H1 (cell line): ENCODE measurements around the gene MRPL1. TPM values are rescaled to one million over a fixed set of nuclear protein-coding genes. Genes with fewer than 3 reads are reported as not detected.

ENCODE experiments used
- CTCF ChIA-PET: fragments of 300-600 bp; sonication (Branson Sonifier 250); formaldehyde crosslinking; loops from one replicate; lab custom pipeline; 2021; ENCODE audit not compliant: partially characterized antibody; lab: Charles Lee
- POLR2A ChIA-PET: fragments of 300-600 bp; sonication (Branson Sonifier 250); formaldehyde crosslinking; loops from one replicate; lab custom pipeline; 2021; ENCODE audit warnings: inconsistent platforms; ENCODE audit not compliant: partially characterized antibody; lab: Charles Lee
- DNase-seq, 2 experiments: peaks; one replicate each; pipeline versions ENCODE4 v3.0.0 to v3.0.0-alpha.2; 2010 to 2022; ENCODE audit warnings: low spot score in 2 of 2, low read depth in 1 of 2, mixed read lengths in 1 of 2
- FAIRE-seq: peaks from 2 replicates; lab custom pipeline; 2011; peaks lifted over from hg19 to GRCh38; lab: Jason Lieb, UNC
- H2AFZ ChIP-seq: 2 replicates; pipeline ENCODE4 v1.8.1; 2012; ENCODE audit warnings: low read length, inconsistent platforms
- H2AK5ac ChIP-seq: 2 replicates; pipeline ENCODE4 v1.6.1; 2013; ENCODE audit warnings: low read depth, low read length
- H2BK120ac ChIP-seq: replicated peaks from 2 replicates; pipeline ENCODE3; 2013; ENCODE audit warnings: low read depth, low read length, inconsistent platforms
- H2BK12ac ChIP-seq: 2 replicates; pipeline ENCODE4 v1.6.1; 2013; ENCODE audit warnings: low read depth, low read length
- H2BK15ac ChIP-seq: 2 replicates; pipeline ENCODE4 v1.6.1; 2013; ENCODE audit warnings: low read length
- H2BK20ac ChIP-seq: 2 replicates; pipeline ENCODE4 v1.6.1; 2013; ENCODE audit warnings: low read length
- H2BK5ac ChIP-seq: 2 replicates; pipeline ENCODE4 v1.6.1; 2013; ENCODE audit warnings: low read depth, low read length
- H3K14ac ChIP-seq: 2 replicates; pipeline ENCODE4 v1.6.1; 2013; ENCODE audit warnings: inconsistent platforms; ENCODE audit not compliant: insufficient read length
- H3K18ac ChIP-seq: 2 replicates; pipeline ENCODE4 v1.6.1; 2013; ENCODE audit warnings: low read length; ENCODE audit errors: extremely low read depth
- H3K23ac ChIP-seq: 2 replicates; pipeline ENCODE4 v1.6.1; 2013; ENCODE audit warnings: inconsistent platforms; ENCODE audit not compliant: insufficient read length
- H3K23me2 ChIP-seq: 2 replicates; pipeline ENCODE4 v1.6.1; 2013; ENCODE audit warnings: low read depth, low read length
- H3K27ac ChIP-seq: 2 replicates; pipeline ENCODE4 v1.6.1; 2011; ENCODE audit warnings: low read depth, low read length, inconsistent platforms
- H3K27me3 ChIP-seq, 4 experiments: replicated peaks in 1 of 4; 1 replicate in 1 of 4; 2 replicates in 3 of 4; pipeline versions ENCODE4 v1.6.1 to v1.8.1; 2011 to 2013; ENCODE audit warnings: low read length in 3 of 4, mild to moderate bottlenecking in 3 of 4, inconsistent platforms in 2 of 4, mixed read lengths in 2 of 4, moderate library complexity in 1 of 4; ENCODE audit not compliant: control insufficient read depth in 3 of 4, insufficient read depth in 3 of 4; ENCODE audit errors: extremely low read depth in 1 of 4
- H3K36me3 ChIP-seq, 4 experiments: 2 replicates each; pipeline versions ENCODE4 v1.6.1 to v1.8.1; 2011 to 2013; ENCODE audit warnings: mild to moderate bottlenecking in 4 of 4, low read length in 3 of 4, moderate library complexity in 2 of 4, control low read depth in 1 of 4, inconsistent platforms in 1 of 4; ENCODE audit not compliant: insufficient read depth in 4 of 4, control insufficient read depth in 2 of 4
- H3K4ac ChIP-seq: replicated peaks from 2 replicates; pipeline ENCODE3; 2013; ENCODE audit warnings: low read length, low read depth, mixed read lengths, inconsistent platforms; ENCODE audit not compliant: insufficient read length
- H3K4me1 ChIP-seq, 4 experiments: replicated peaks in 1 of 4; 1 replicate in 1 of 4; 2 replicates in 3 of 4; pipeline versions ENCODE4 v1.6.1 to v1.8.1; 2011 to 2013; ENCODE audit warnings: low read length in 3 of 4, inconsistent platforms in 2 of 4, mixed read lengths in 1 of 4; ENCODE audit not compliant: insufficient read depth in 4 of 4, control insufficient read depth in 3 of 4
- H3K4me2 ChIP-seq, 2 experiments: 2 replicates each; pipeline versions ENCODE4 v1.6.1 to v1.8.1; 2011 to 2013; ENCODE audit warnings: low read depth in 2 of 2, low read length in 2 of 2, control low read depth in 1 of 2, inconsistent platforms in 1 of 2, mild to moderate bottlenecking in 1 of 2; ENCODE audit not compliant: insufficient read depth in 1 of 2
- H3K4me3 ChIP-seq, 4 experiments: fragments of 200-600, 300-600 bp in 1 of 4; sonication (generic), shearing (Covaris generic), sonication (Bioruptor Twin) in 1 of 4; 2 replicates each; pipeline versions ENCODE4 v1.5.1 to v1.8.1; 2011 to 2016; ENCODE audit warnings: low read length in 4 of 4, low read depth in 3 of 4, control low read depth in 2 of 4, inconsistent platforms in 2 of 4, mild to moderate bottlenecking in 2 of 4, mixed read lengths in 1 of 4, moderate library complexity in 1 of 4; ENCODE audit not compliant: insufficient read depth in 2 of 4; ENCODE audit errors: extremely low read depth in 1 of 4
- H3K56ac ChIP-seq: replicated peaks from 2 replicates; pipeline ENCODE3; 2013; ENCODE audit warnings: low read depth, mild to moderate bottlenecking, mixed read lengths, low read length, inconsistent platforms; ENCODE audit not compliant: insufficient read length
- H3K79me1 ChIP-seq: 2 replicates; pipeline ENCODE4 v1.6.1; 2013; ENCODE audit warnings: low read depth, low read length, control low read depth
- H3K79me2 ChIP-seq, 2 experiments: 2 replicates each; pipeline versions ENCODE4 v1.6.1 to v1.8.1; 2012 to 2013; ENCODE audit warnings: low read length in 2 of 2, mild to moderate bottlenecking in 2 of 2, inconsistent platforms in 1 of 2; ENCODE audit not compliant: insufficient read depth in 2 of 2, control insufficient read depth in 1 of 2
- H3K9ac ChIP-seq, 4 experiments: replicated peaks in 1 of 4; 1 replicate in 1 of 4; 2 replicates in 3 of 4; pipeline versions ENCODE4 v1.6.1 to v1.8.1; 2011 to 2013; ENCODE audit warnings: low read depth in 3 of 4, low read length in 3 of 4, control low read depth in 2 of 4, mild to moderate bottlenecking in 2 of 4, moderate library complexity in 2 of 4, inconsistent platforms in 1 of 4; ENCODE audit errors: extremely low read depth in 1 of 4
- H3K9me3 ChIP-seq, 2 experiments: 2 replicates each; pipeline versions ENCODE4 v1.6.1 to v1.8.1; 2012 to 2013; ENCODE audit warnings: mild to moderate bottlenecking in 2 of 2, moderate library complexity in 2 of 2, control low read depth in 1 of 2, inconsistent platforms in 1 of 2, low read depth in 1 of 2, low read length in 1 of 2, mixed read lengths in 1 of 2; ENCODE audit not compliant: insufficient read depth in 2 of 2
- H4K20me1 ChIP-seq, 2 experiments: replicated peaks in 1 of 2; 2 replicates each; pipeline versions ENCODE3 to v1.8.1; 2011 to 2013; ENCODE audit warnings: inconsistent platforms in 2 of 2, low read length in 2 of 2, mild to moderate bottlenecking in 1 of 2; ENCODE audit not compliant: insufficient read depth in 2 of 2, control insufficient read depth in 1 of 2
- H4K5ac ChIP-seq: 2 replicates; pipeline ENCODE4 v1.6.1; 2013; ENCODE audit warnings: low read length, low read depth, mixed read lengths, inconsistent platforms; ENCODE audit not compliant: insufficient read length
- H4K8ac ChIP-seq: 2 replicates; pipeline ENCODE4 v1.8.0; 2013; ENCODE audit warnings: mild to moderate bottlenecking, moderate library complexity, low read length, inconsistent platforms; ENCODE audit not compliant: insufficient read depth; ENCODE audit errors: extremely low read depth
- H4K91ac ChIP-seq: replicated peaks from 2 replicates; pipeline ENCODE3; 2013; ENCODE audit warnings: low read length, mixed read lengths, inconsistent platforms; ENCODE audit not compliant: insufficient read length
- ASH2L ChIP-seq: fragments of 200-600, 300-600 bp; sonication (generic); IDR thresholded peaks from one replicate; pipeline ENCODE4 v1.7.1; 2017; ENCODE audit warnings: low read length
- BACH1 ChIP-seq: IDR thresholded peaks from 2 replicates; pipeline ENCODE4 v1.6.1; 2012; ENCODE audit warnings: low read length, improper control_type of control experiment
- JUN ChIP-seq: IDR thresholded peaks from 2 replicates; pipeline ENCODE4 v1.6.1; 2011; ENCODE audit warnings: low read depth, mild to moderate bottlenecking, improper control_type of control experiment, low read length
- PHF8 ChIP-seq: fragments of 200-600 bp; sonication (generic); conservative IDR thresholded peaks from 2 replicates; pipeline ENCODE4 v1.7.1; 2012; ENCODE audit warnings: low read depth, mild to moderate bottlenecking, inconsistent platforms, low read length, moderate library complexity
- SP2 ChIP-seq: IDR thresholded peaks from 2 replicates; pipeline ENCODE4 v1.6.1; 2012; ENCODE audit warnings: mild to moderate bottlenecking, low read length, inconsistent platforms
- WGBS, 2 experiments: shearing (Covaris generic) in 1 of 2; methylation state at CpG; one replicate each; pipeline versions ENCODE4 v1.1.6 to v1.1.7; 2013 to 2015; ENCODE audit warnings: low lambda C conversion rate in 2 of 2, mixed read lengths in 2 of 2, inconsistent platforms in 1 of 2, low coverage in 1 of 2, missing lambda C conversion rate in 1 of 2; ENCODE audit not compliant: insufficient replicate concordance in 2 of 2, insufficient coverage in 1 of 2, insufficient read length in 1 of 2; ENCODE audit errors: extremely low coverage in 1 of 2, missing lambda C conversion rate in 1 of 2; 5-methylcytosine and 5-hydroxymethylcytosine counted together
- polyA plus RNA-seq, 7 experiments: library from polyadenylated mRNA; depleted of rRNA in 3 of 7; stranded (reverse) in 5 of 7; unstranded in 2 of 7; fragments of >200 nt in 5 of 7; fragments of 200-250 nt in 2 of 7; gene quantifications; 1 replicate in 5 of 7; 2 replicates in 1 of 7; 4 replicates in 1 of 7; pipeline versions ENCODE4 v1.2.1 to v1.2.3, GENCODE V29; 2011 to 2013; ENCODE audit warnings: missing spikeins in 2 of 7, mixed read lengths in 2 of 7
- total RNA-seq: library from RNA; stranded (reverse); fragmentation: NEBNext Ultra II Directional; extraction: Animal tissue kit (Norgen Biotek cat#: 25700); gene quantifications from 2 replicates; pipeline ENCODE4 v1.2.1, GENCODE V29; 2021

MRPL1 gene
- total and polyA plus RNA-seq, 2 of the 8 experiments (the other 6 are each of a cell fraction or from before 2014, with no cell fraction given): 9.6 to 37.0 TPM

DNA sequence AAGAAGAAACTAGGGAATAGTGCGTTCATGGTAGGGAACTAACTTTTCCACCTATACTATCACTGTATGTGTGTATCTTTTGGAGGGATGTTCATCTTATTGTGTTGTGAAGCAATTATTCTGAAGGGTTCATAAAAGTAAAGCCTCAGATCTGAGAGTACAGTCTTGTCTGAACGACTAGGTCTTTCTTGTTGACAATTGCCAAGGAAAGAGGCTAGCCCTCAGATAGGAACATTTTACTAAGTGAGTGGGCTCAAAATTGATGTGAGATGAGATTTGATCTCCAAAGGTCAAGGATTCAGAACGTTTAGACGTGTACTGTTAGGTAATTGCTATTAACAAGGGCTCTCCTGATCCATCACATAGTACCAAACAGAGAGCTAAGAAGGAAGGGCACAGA is 28.2 kb upstream of the MRPL1 start:
- Histone ChIP-seq H2AFZ (no peak overlapping the region), H3K27ac (no peak overlapping the region), H3K36me3 (no peaks in the 10 kb centered on the region), H4K20me1 (no peaks in the 10 kb centered on the region), H3K9me3 (no peaks in the 10 kb centered on the region), H4K91ac (no peak overlapping the region), H3K9ac (no peak overlapping the region), H3K4me1 (no peaks in the 10 kb centered on the region), H4K8ac (no peak overlapping the region), H2BK20ac (no peak overlapping the region), H3K23ac (no peak overlapping the region), H2BK5ac (no peak overlapping the region), H2AK5ac (no peak overlapping the region), H2BK12ac (no peak overlapping the region), H3K4me2 (no peak overlapping the region), H3K4ac (no peak overlapping the region), H3K23me2 (no peaks in the 10 kb centered on the region), H3K27me3 (no peaks in the 10 kb centered on the region), H3K14ac (no peak overlapping the region), H3K18ac (no peak overlapping the region), H2BK15ac (no peak overlapping the region), H4K5ac (no peak overlapping the region), H3K4me3 (no peak overlapping the region), H2BK120ac (no peak overlapping the region), H3K56ac (no peak overlapping the region), H3K79me2 (no peaks in the 10 kb centered on the region), H3K79me1 (no peaks in the 10 kb centered on the region)
- TF ChIP-seq ASH2L: no peak
- TF ChIP-seq JUN: no peak
- TF ChIP-seq SP2: no peak
- no peak for TF ChIP-seq PHF8
- no peak for TF ChIP-seq BACH1
- 84% methylated on average over 4 of the region's 4 CpGs; no CpG with 5 or more reads in 1 of the 2 experiments for whole genome bisulfite sequencing, 2 experiments
- DNase-seq: no peak
- FAIRE-seq: no peak
- ChIA-PET POLR2A (interaction anchor here (0.9 kb wide), 1 partner anchor 28 kb away, joined by 5 read pairs; the partner anchor contains the start of gene MRPL1), CTCF (no interaction called here)
